Measurements from ENCODE around the gene PCYT1A.
"Not testable (repeated sequence)": the region's sequence is repeated elsewhere in the genome, so short reads cannot be mapped to it uniquely, and the experiment has no call there.

The PCYT1A gene

GRCh38 chr3:196219194-196219969 lies 68.1 kb downstream of the PCYT1A start:
- Histone ChIP-seq H3K4me1 (ENCODE audit: control insufficient read depth, insufficient read depth, low read length) (peaks cover 10% of the 10 kb centered on the region), H3K4me2 (ENCODE audit: low read length) (peak overlapping the region; percentile 80), H3K4me3 (ENCODE audit: low read length) (peak overlapping the region; percentile 51), H3K9ac (ENCODE audit: low read depth, low read length) (peak overlapping the region; percentile 14), H3K9me3 (replicated peaks; ENCODE audit: low read length) (no peaks in the 10 kb centered on the region), H3K36me3 (ENCODE audit: insufficient read depth, low read length) (no peaks in the 10 kb centered on the region), H3K27me3 (ENCODE audit: control insufficient read depth, insufficient read depth, low read length) (peaks cover 11% of the 10 kb centered on the region)

- Histone ChIP-seq H3K9ac (ENCODE audit: low read depth, low read length) (no peak overlapping the region), H3K4me1 (ENCODE audit: control insufficient read depth, insufficient read depth, low read length) (peaks cover 9% of the 10 kb centered on the region), H3K27me3 (ENCODE audit: control insufficient read depth, insufficient read depth, low read length) (peaks cover 14% of the 10 kb centered on the region), H3K9me3 (replicated peaks; ENCODE audit: low read length) (no peaks in the 10 kb centered on the region), H3K4me3 (ENCODE audit: low read length) (no peak overlapping the region), H3K36me3 (ENCODE audit: insufficient read depth, low read length) (no peaks in the 10 kb centered on the region), H3K4me2 (ENCODE audit: low read length) (no peak overlapping the region)
Observed at GRCh38 chr3:196218155-196218712, 69.3 kb downstream of the PCYT1A start.

- Histone ChIP-seq H3K9ac (ENCODE audit: low read depth, low read length) (no peak overlapping the region), H3K9me3 (replicated peaks; ENCODE audit: low read length) (no peaks in the 10 kb centered on the region), H3K4me2 (ENCODE audit: low read length) (no peak overlapping the region), H3K4me1 (ENCODE audit: control insufficient read depth, insufficient read depth, low read length) (peaks cover 8% of the 10 kb centered on the region), H3K36me3 (ENCODE audit: insufficient read depth, low read length) (no peaks in the 10 kb centered on the region), H3K27me3 (ENCODE audit: control insufficient read depth, insufficient read depth, low read length) (peaks cover 14% of the 10 kb centered on the region), H3K4me3 (ENCODE audit: low read length) (no peak overlapping the region)
Observed at GRCh38 chr3:196217307-196218154, 70.0 kb downstream of the PCYT1A start.

- Histone ChIP-seq H3K36me3 (ENCODE audit: insufficient read depth, low read length) (no peaks in the 10 kb centered on the region), H3K27me3 (ENCODE audit: control insufficient read depth, insufficient read depth, low read length) (peaks cover 14% of the 10 kb centered on the region), H3K4me2 (ENCODE audit: low read length) (no peak overlapping the region), H3K4me1 (ENCODE audit: control insufficient read depth, insufficient read depth, low read length) (peaks cover 8% of the 10 kb centered on the region), H3K9ac (ENCODE audit: low read depth, low read length) (no peak overlapping the region), H3K9me3 (replicated peaks; ENCODE audit: low read length) (no peaks in the 10 kb centered on the region), H3K4me3 (ENCODE audit: low read length) (no peak overlapping the region)
Observed at GRCh38 chr3:196216681-196217211, 70.8 kb downstream of the PCYT1A start.

- H3K4me3 ChIP-seq (ENCODE audit: low read length) = no peak within 1 kb of the TSS
- peaks cover 8% of the 10 kb centered on the region for H3K4me1 ChIP-seq (ENCODE audit: control insufficient read depth, insufficient read depth, low read length)
- H3K9ac ChIP-seq (ENCODE audit: low read depth, low read length) = no peak within 1 kb of the TSS
- no peaks in the 10 kb centered on the region for H3K9me3 ChIP-seq (replicated peaks; ENCODE audit: low read length)
- H3K36me3 ChIP-seq (ENCODE audit: insufficient read depth, low read length) = no peaks in the 10 kb centered on the region
- H3K27me3 ChIP-seq (ENCODE audit: control insufficient read depth, insufficient read depth, low read length) = peaks cover 17% of the 10 kb centered on the region
- no peak within 1 kb of the TSS for H3K4me2 ChIP-seq (ENCODE audit: low read length)
Observed at GRCh38 chr3:196216089-196216564, 71.4 kb downstream of the PCYT1A start, which contains the start of gene SLC51A. SLC51A (plus strand) TSS chr3:196216534; CDS start chr3:196216713, 179 bp downstream.

GRCh38 chr3:196215493-196216020 lies 72.0 kb downstream of the PCYT1A start:
- Histone ChIP-seq H3K9ac (ENCODE audit: low read depth, low read length) (no peak overlapping the region), H3K36me3 (ENCODE audit: insufficient read depth, low read length) (no peaks in the 10 kb centered on the region), H3K27me3 (ENCODE audit: control insufficient read depth, insufficient read depth, low read length) (peaks cover 22% of the 10 kb centered on the region)

GRCh38 chr3:196214783-196215441 lies 72.6 kb downstream of the PCYT1A start:
- Histone ChIP-seq H3K9me3 (replicated peaks; ENCODE audit: low read length) (no peaks in the 10 kb centered on the region), H3K27me3 (ENCODE audit: control insufficient read depth, insufficient read depth, low read length) (peaks cover 25% of the 10 kb centered on the region), H3K4me1 (ENCODE audit: control insufficient read depth, insufficient read depth, low read length) (peaks cover 7% of the 10 kb centered on the region), H3K4me2 (ENCODE audit: low read length) (no peak overlapping the region), H3K4me3 (ENCODE audit: low read length) (no peak overlapping the region), H3K36me3 (ENCODE audit: insufficient read depth, low read length) (no peaks in the 10 kb centered on the region), H3K9ac (ENCODE audit: low read depth, low read length) (no peak overlapping the region)

More at GRCh38 chr3:196215493-196216020, 72.0 kb downstream of the PCYT1A start:
- peaks cover 8% of the 10 kb centered on the region for H3K4me1 ChIP-seq (ENCODE audit: control insufficient read depth, insufficient read depth, low read length)
- H3K4me2 ChIP-seq (ENCODE audit: low read length) = no peak overlapping the region
- no peaks in the 10 kb centered on the region for H3K9me3 ChIP-seq (replicated peaks; ENCODE audit: low read length)
- H3K4me3 ChIP-seq (ENCODE audit: low read length) = no peak overlapping the region

GRCh38 chr3:196210673-196211556 lies 76.6 kb downstream of the PCYT1A start, which contains the start of gene ZDHHC19:
ZDHHC19 (minus strand) TSS chr3:196211400; CDS start chr3:196211315, 85 bp downstream.
- Histone ChIP-seq H3K36me3 (ENCODE audit: insufficient read depth, low read length) (no peaks in the 10 kb centered on the region), H3K9me3 (replicated peaks; ENCODE audit: low read length) (no peaks in the 10 kb centered on the region), H3K4me3 (ENCODE audit: low read length) (no peak within 1 kb of the TSS), H3K4me1 (ENCODE audit: control insufficient read depth, insufficient read depth, low read length) (peaks cover 3% of the 10 kb centered on the region), H3K27me3 (ENCODE audit: control insufficient read depth, insufficient read depth, low read length) (peaks cover 23% of the 10 kb centered on the region), H3K9ac (ENCODE audit: low read depth, low read length) (no peak within 1 kb of the TSS), H3K4me2 (ENCODE audit: low read length) (no peak within 1 kb of the TSS)

- not testable (repeated sequence) for H3K4me3 ChIP-seq (ENCODE audit: low read length); H3K4me1 ChIP-seq (ENCODE audit: control insufficient read depth, insufficient read depth, low read length); H3K4me2 ChIP-seq (ENCODE audit: low read length); H3K36me3 ChIP-seq (ENCODE audit: insufficient read depth, low read length); H3K9me3 ChIP-seq (replicated peaks; ENCODE audit: low read length); H3K9ac ChIP-seq (ENCODE audit: low read depth, low read length)
- H3K27me3 ChIP-seq (ENCODE audit: control insufficient read depth, insufficient read depth, low read length) = peaks cover 19% of the 10 kb centered on the region
Observed at GRCh38 chr3:196209944-196210672, 77.4 kb downstream of the PCYT1A start.
